Stomach (tissue), 9 donors: ENCODE measurements around the gene SH3PXD2A. TPM values are rescaled to one million over a fixed set of nuclear protein-coding genes. Genes with fewer than 3 reads are reported as not detected.

ENCODE experiments used
- DNase-seq, 2 donors: peaks; one replicate each; pipeline versions ENCODE4 v3.0.0 to v3.0.0-alpha.2; 2013 to 2019
- H3K27ac ChIP-seq, 5 donors: fragments of 200-600 bp in 4 of 5; sonication (generic) in 4 of 5; one replicate each; pipeline ENCODE4 v1.5.1; 2013 to 2019; ENCODE audit warnings: mild to moderate bottlenecking in 1 of 5, moderate library complexity in 1 of 5
- H3K27me3 ChIP-seq, 3 donors: fragments of 200-600 bp; sonication (generic); one replicate each; pipeline ENCODE4 v1.5.1; 2017 to 2019; ENCODE audit warnings: mixed run types in 1 of 3
- H3K36me3 ChIP-seq, 4 donors: fragments of 200-600 bp; sonication (generic); 1 replicate in 3 of 4; 2 replicates in 1 of 4; pipeline ENCODE4 v1.5.1; 2016 to 2019
- H3K4me1 ChIP-seq, 4 donors: fragments of 200-600 bp; sonication (generic); one replicate each; pipeline ENCODE4 v1.5.1; 2016 to 2019
- H3K4me3 ChIP-seq, 4 donors: fragments of 200-600 bp; sonication (generic) in 3 of 4; one replicate each; pipeline ENCODE4 v1.5.1; 2016 to 2019; ENCODE audit warnings: mild to moderate bottlenecking in 1 of 4
- H3K9me3 ChIP-seq, 4 donors: fragments of 200-600 bp; sonication (generic); one replicate each; pipeline ENCODE4 v1.5.1; 2016 to 2019
- EP300 ChIP-seq: sonication (generic); formaldehyde crosslinking; IDR thresholded peaks from one replicate; pipeline ENCODE4 v1.6.1; 2017; ENCODE audit warnings: antibody characterized with exemption
- POLR2A ChIP-seq, 4 donors: fragments of 450-650 bp; IDR thresholded peaks; one replicate each; pipeline ENCODE4 v1.6.1; 2016; ENCODE audit warnings: antibody characterized with exemption in 4 of 4, control low read depth in 2 of 4, mild to moderate bottlenecking in 1 of 4, moderate library complexity in 1 of 4
- POLR2AphosphoS5 ChIP-seq, 3 donors: sonication (generic); formaldehyde crosslinking; IDR thresholded peaks; one replicate each; pipeline ENCODE4 v1.6.1; 2016; ENCODE audit warnings: antibody characterized with exemption in 3 of 3
- WGBS, 5 donors: extraction: QIAGEN DNeasy Blood & Tissue Kit in 3 of 5; methylation state at CpG; one replicate each; pipeline versions ENCODE4 v1.1.5 to v1.1.7; 2013 to 2018; 5-methylcytosine and 5-hydroxymethylcytosine counted together
- intact Hi-C: fragments of 100-400 bp; cut with DNase I; formaldehyde crosslinking; loops from one replicate; pipeline ENCODE4 v1.15.1; 2023; ENCODE audit warnings: low total_unique reads
- polyA plus RNA-seq, 3 donors: library from polyadenylated mRNA; stranded (reverse); fragments of 200-250 nt; gene quantifications; one replicate each; pipeline ENCODE4 v1.2.3, GENCODE V29; 2013
- total RNA-seq, 5 donors: library from RNA; depleted of rRNA; stranded (reverse); fragments of >200 nt; gene quantifications; one replicate each; pipeline versions ENCODE4 v1.1.0 to v1.2.3, GENCODE V29; 2014 to 2016
- TF ChIP-seq, protein P1 (sequence below), 7 experiments: fragments of 450-650 bp in 4 of 7; fragments of 200-600 bp in 3 of 7; sonication (generic) in 3 of 7; IDR thresholded peaks; one replicate each; pipeline ENCODE4 v1.5.1; 2016 to 2019; ENCODE audit warnings: antibody characterized with exemption in 7 of 7, control low read depth in 2 of 7, mild to moderate bottlenecking in 1 of 7
- donor health status: healthy with polysubstance abuse.
- donor health status: Bipolar disorder and iron deficiency.
- donor health status: healthy.

The SH3PXD2A gene
- total and polyA plus RNA-seq, 8 donors = 12.8 to 51.6 (median 24.0) TPM

DNA sequence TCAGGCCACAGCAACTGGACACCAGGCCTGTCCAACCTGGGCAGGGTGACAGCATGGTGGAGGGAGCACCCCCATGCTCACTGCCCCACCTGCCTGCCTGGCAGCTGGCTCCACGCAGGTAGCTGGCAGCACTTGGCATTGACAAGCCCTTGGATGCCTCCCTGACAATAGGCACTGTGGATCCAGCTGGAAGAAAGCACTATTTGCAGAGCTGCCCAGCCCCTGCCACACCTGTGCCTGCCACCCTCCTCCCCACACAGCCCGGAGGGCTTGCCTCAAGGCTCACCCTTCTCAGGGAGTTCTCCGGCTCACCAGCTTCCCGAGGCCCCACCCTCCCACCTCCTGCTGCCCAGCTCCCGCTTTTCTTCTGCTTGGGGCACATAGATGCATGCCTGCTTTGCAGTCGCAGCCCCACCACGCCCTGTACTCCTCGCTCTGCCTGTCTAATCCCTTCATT is 201.8 kb downstream of the SH3PXD2A start:
- intact Hi-C loops = no loop called here
- peak; percentile 59 to 63 for DNase-seq
- WGBS, 5 donors = 27 to 49% (median 36%) methylated on average over 8 of the region's 8 CpGs
- TF ChIP-seq POLR2AphosphoS5 (IDR thresholded peaks at IDR 0.05) = peak in 1 of 3 donors; percentile 17
- TF ChIP-seq EP300 = no peak
- Histone ChIP-seq H3K9me3 (no peaks in the 10 kb centered on the region), H3K27me3 (no peaks in the 10 kb centered on the region), H3K36me3 (peaks cover 0 to 37% (median 22%) of the 10 kb centered on the region in 4 donors), H3K4me1 (peaks cover 33 to 75% (median 51%) of the 10 kb centered on the region in 4 donors), H3K27ac (peak overlapping the region in 4 of 5 donors; percentile 16 to 77 (median 44)), H3K4me3 (no peak overlapping the region)

DNA sequence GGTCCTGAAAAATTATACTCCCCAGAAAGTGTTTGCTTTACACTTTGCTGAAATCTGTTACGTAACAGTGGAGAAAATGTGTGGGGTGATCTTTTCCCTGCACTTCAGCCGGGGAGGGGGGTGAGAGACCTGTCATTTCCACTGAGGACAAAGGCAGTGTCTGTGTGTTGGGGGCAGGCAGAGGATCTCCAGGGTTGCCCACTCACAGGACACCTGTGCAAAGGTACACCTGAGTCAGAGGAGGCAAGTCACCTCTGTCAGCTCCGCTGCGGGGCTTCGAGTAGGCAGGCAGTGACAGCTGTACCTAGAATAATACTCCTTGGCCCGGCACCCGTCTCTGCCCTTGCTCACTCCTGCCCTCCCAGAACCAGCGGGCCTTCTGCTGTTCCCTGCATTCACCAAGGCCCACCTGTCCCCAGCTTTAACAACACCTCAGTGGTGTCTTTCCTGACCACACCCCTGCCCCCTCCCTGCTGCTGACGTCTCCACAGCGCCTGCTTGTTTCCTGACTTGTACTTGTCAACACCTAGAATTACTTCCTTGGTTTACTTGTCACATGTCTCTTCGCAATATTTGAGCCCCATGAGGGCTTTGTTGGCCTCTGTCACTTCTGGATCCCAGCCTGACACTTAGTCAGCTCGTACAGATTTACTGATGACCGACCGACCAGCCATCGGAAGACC is 202.6 kb downstream of the SH3PXD2A start:
- peaks cover 0 to 30% (median 15%) of the 10 kb centered on the region in 4 donors for H3K36me3 ChIP-seq
- H3K27ac ChIP-seq = peak overlapping the region in 4 of 5 donors; percentile 16 to 77 (median 52)
- peaks cover 36 to 75% (median 53%) of the 10 kb centered on the region in 4 donors for H3K4me1 ChIP-seq
- intact Hi-C loops = no loop called here
- no peak for TF ChIP-seq POLR2AphosphoS5 (IDR thresholded peaks at IDR 0.05)
- no peak for TF ChIP-seq EP300
- no peak for TF ChIP-seq POLR2A (IDR thresholded peaks at IDR 0.05)
- TF ChIP-seq, protein P1, sequence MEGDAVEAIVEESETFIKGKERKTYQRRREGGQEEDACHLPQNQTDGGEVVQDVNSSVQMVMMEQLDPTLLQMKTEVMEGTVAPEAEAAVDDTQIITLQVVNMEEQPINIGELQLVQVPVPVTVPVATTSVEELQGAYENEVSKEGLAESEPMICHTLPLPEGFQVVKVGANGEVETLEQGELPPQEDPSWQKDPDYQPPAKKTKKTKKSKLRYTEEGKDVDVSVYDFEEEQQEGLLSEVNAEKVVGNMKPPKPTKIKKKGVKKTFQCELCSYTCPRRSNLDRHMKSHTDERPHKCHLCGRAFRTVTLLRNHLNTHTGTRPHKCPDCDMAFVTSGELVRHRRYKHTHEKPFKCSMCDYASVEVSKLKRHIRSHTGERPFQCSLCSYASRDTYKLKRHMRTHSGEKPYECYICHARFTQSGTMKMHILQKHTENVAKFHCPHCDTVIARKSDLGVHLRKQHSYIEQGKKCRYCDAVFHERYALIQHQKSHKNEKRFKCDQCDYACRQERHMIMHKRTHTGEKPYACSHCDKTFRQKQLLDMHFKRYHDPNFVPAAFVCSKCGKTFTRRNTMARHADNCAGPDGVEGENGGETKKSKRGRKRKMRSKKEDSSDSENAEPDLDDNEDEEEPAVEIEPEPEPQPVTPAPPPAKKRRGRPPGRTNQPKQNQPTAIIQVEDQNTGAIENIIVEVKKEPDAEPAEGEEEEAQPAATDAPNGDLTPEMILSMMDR (IDR thresholded peaks at IDR 0.05) = no peak
- H3K27me3 ChIP-seq = no peaks in the 10 kb centered on the region
- 61 to 80% (median 74%) methylated on average over 14 to 15 of the region's 15 CpGs for WGBS, 5 donors
- DNase-seq = peak in 1 of 2 donors; percentile 45
- H3K4me3 ChIP-seq = no peak overlapping the region
- no peaks in the 10 kb centered on the region for H3K9me3 ChIP-seq

DNA sequence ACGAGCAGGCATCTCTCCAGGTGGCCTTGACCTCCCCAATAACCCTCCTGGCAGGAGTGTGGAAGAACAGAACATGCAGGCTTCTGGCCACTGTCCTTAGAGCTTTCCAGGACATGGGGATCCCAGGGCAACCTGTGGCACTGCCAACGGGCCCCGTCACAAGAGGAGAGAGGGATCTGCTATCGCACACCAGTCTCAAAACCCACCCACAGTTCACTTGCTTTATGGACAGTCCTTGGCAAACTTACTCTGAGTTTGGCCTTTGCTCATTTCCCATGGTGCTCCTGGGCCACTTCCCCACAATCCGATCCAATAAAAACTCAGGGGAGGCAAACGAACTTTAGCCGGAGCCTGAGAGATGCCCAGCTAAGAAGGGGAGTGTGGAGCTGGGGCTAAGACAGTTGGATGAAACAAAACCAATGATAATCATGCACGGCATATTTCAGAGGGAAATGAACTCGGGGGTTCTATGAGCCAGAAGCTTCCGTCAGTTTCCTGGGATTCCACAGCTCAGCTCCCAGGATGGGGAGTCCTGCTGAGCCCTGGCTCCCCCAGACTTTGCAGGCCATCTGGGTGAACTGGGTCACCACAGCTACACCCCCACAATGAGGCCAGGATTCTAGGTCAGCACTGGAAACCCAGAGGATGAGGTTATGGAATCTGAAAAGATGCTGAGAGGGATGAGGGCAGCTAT is 203.4 kb downstream of the SH3PXD2A start:
- TF ChIP-seq, protein P1 (IDR thresholded peaks at IDR 0.05) = no peak
- TF ChIP-seq POLR2AphosphoS5 (IDR thresholded peaks at IDR 0.05) (no peak), POLR2A (IDR thresholded peaks at IDR 0.05) (no peak), EP300 (no peak)
- DNase-seq = peak in 1 of 2 donors; percentile 44
- Histone ChIP-seq H3K27ac (peak overlapping the region in 4 of 5 donors; percentile 16 to 77 (median 52)), H3K27me3 (no peaks in the 10 kb centered on the region), H3K4me1 (peaks cover 36 to 79% (median 57%) of the 10 kb centered on the region in 4 donors), H3K4me3 (no peak overlapping the region), H3K36me3 (peaks cover 0 to 30% (median 14%) of the 10 kb centered on the region in 4 donors), H3K9me3 (no peaks in the 10 kb centered on the region)
- WGBS, 5 donors = 51 to 78% (median 71%) methylated on average over 10 of the region's 10 CpGs
- intact Hi-C loops = no loop called here

DNA sequence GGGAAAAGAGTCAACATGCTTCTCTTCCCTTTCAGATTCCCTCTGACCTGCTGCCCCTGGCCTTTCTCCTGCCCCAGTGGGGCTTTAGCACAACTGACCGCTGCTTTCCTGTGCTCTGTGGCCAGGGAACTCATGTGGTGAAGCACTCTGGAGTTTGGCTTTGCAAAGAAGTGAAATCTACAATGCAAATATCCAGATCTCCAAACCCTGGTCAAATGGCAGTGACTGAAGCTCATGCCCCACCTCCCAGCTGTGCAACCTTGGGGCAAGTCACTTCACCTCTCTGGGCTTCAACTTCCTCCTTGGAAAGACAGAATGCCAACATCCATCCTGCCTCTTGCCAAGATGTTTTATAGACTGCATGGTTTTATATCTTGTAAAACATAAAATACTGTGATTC is 204.0 kb downstream of the SH3PXD2A start:
- TF ChIP-seq, protein P1 (IDR thresholded peaks at IDR 0.05) = no peak
- Histone ChIP-seq H3K27me3 (no peaks in the 10 kb centered on the region), H3K4me3 (no peak overlapping the region), H3K9me3 (no peaks in the 10 kb centered on the region), H3K27ac (peak overlapping the region in 3 of 5 donors; percentile 44 to 77 (median 61)), H3K36me3 (peaks cover 0 to 30% (median 17%) of the 10 kb centered on the region in 4 donors), H3K4me1 (peaks cover 36 to 80% (median 57%) of the 10 kb centered on the region in 4 donors)
- intact Hi-C loops = no loop called here
- 70 to 94% (median 83%) methylated on average over 1 of the region's 1 CpG for WGBS, 5 donors
- no peak for DNase-seq
